ENCODE data around the gene CTDP1. TPM values are rescaled to one million over a fixed set of nuclear protein-coding genes. Genes with fewer than 3 reads are reported as not detected.
A peak's percentile ranks its signal among the peaks of the same experiment; 100 is the strongest.

CTDP1 gene
- total and polyA plus RNA-seq, 4 donors, result 2.7 to 13.9 (median 10.5) TPM

DNA sequence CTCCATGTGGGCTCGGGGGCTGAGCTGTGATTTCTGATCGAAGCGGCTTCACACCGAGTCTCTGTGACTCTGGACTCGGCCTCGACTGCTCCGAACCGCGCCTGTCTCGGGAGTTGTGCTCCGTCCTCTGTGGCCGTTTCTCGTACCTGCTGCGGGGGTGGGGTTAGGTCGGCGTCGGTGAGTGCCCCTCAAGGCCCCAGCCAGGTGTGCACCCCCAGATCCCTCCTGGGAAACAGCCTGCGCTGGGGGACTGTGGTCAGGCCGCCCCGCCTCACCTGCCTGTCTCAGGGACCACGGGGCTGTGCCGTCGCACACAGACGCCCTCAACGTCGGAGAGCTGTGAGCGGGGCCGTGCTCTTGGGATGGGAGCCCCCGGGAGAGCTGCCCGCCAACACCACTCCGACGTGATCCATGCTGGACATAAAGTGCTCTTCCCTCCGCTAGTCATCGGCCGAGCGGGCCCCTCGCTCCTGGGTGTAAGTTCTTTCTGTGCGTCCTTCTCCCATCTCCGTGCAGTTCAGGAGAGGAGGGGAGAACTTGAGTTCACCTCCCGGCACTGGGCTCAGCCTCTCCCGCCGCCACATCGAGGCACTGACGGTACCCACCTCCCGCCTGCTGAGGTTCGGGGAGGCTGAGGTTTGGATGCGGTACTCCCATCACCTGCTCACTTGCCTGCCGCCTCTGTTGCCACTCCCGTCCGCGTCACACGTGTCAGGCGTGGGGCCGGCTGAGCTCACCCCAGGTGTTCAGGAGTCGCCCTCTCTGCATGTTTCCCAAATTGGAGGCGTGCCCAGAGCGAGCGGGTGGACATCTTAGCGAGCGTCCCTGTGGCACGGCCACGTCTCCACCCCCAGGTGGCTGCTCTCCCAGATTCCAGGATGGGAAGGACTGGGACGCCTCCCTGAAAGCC, 55.7 kb downstream of the CTDP1 start:
- TF ChIP-seq HNF4G (IDR thresholded peaks at IDR 0.05) (no peak), EGR1 (IDR thresholded peaks at IDR 0.05; ENCODE audit: low read depth in 2 of 2) (no peak), JUND (IDR thresholded peaks at IDR 0.05) (no peak), MAX (IDR thresholded peaks at IDR 0.05) (no peak)
- TF ChIP-seq, protein P1, sequence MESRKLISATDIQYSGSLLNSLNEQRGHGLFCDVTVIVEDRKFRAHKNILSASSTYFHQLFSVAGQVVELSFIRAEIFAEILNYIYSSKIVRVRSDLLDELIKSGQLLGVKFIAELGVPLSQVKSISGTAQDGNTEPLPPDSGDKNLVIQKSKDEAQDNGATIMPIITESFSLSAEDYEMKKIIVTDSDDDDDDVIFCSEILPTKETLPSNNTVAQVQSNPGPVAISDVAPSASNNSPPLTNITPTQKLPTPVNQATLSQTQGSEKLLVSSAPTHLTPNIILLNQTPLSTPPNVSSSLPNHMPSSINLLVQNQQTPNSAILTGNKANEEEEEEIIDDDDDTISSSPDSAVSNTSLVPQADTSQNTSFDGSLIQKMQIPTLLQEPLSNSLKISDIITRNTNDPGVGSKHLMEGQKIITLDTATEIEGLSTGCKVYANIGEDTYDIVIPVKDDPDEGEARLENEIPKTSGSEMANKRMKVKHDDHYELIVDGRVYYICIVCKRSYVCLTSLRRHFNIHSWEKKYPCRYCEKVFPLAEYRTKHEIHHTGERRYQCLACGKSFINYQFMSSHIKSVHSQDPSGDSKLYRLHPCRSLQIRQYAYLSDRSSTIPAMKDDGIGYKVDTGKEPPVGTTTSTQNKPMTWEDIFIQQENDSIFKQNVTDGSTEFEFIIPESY (IDR thresholded peaks at IDR 0.05), result no peak
- Histone ChIP-seq H3K27me3 (ENCODE audit: control insufficient read depth in 4 of 4, insufficient read depth in 4 of 4, low read length in 3 of 4) (no peaks in the 10 kb centered on the region), H3K4me3 (ENCODE audit: low read depth in 1 of 3, low read length in 3 of 3) (no peak overlapping the region), H3K9ac (ENCODE audit: low read depth in 1 of 2, low read length in 2 of 2) (no peak overlapping the region), H3K9me3 (ENCODE audit: control insufficient read depth in 4 of 4, low read length in 3 of 4) (peaks cover 31 to 60% (median 43%) of the 10 kb centered on the region in 4 donors), H3K27ac (ENCODE audit: low read depth in 1 of 2, low read length in 2 of 2) (no peak overlapping the region), H3K4me1 (ENCODE audit: control insufficient read depth in 4 of 4, insufficient read depth in 4 of 4, low read length in 3 of 4) (no peaks in the 10 kb centered on the region), H3K36me3 (ENCODE audit: control insufficient read depth in 4 of 4, insufficient read depth in 3 of 4, low read depth in 1 of 4, low read length in 3 of 4) (peaks cover 25 to 85% (median 57%) of the 10 kb centered on the region in 4 donors)
- WGBS, result 98% methylated on average over 63 of the region's 63 CpGs
- DNase-seq (ENCODE audit: low spot score), result no peak

GRCh38 chr18:79736230-79736629, 56.6 kb downstream of the CTDP1 start:
- TF ChIP-seq, protein P1 (IDR thresholded peaks at IDR 0.05), result no peak
- TF ChIP-seq YY1 (IDR thresholded peaks at IDR 0.05) (no peak), RAD21 (IDR thresholded peaks at IDR 0.05) (no peak), JUND (IDR thresholded peaks at IDR 0.05) (no peak)
- no peak overlapping the region for H3K4me3 ChIP-seq (ENCODE audit: low read depth in 1 of 3, low read length in 3 of 3)
- no peak overlapping the region for H3K27ac ChIP-seq (ENCODE audit: low read depth in 1 of 2, low read length in 2 of 2)
- WGBS, result 97% methylated on average over 25 of the region's 25 CpGs
- peaks cover 21 to 85% (median 55%) of the 10 kb centered on the region in 4 donors for H3K36me3 ChIP-seq (ENCODE audit: control insufficient read depth in 4 of 4, insufficient read depth in 3 of 4, low read depth in 1 of 4, low read length in 3 of 4)
- no peaks in the 10 kb centered on the region for H3K27me3 ChIP-seq (ENCODE audit: control insufficient read depth in 4 of 4, insufficient read depth in 4 of 4, low read length in 3 of 4)
- no peak for DNase-seq (ENCODE audit: low spot score)
- no peaks in the 10 kb centered on the region for H3K4me1 ChIP-seq (ENCODE audit: control insufficient read depth in 4 of 4, insufficient read depth in 4 of 4, low read length in 3 of 4)
- no peak overlapping the region for H3K9ac ChIP-seq (ENCODE audit: low read depth in 1 of 2, low read length in 2 of 2)
- H3K9me3 ChIP-seq (ENCODE audit: control insufficient read depth in 4 of 4, low read length in 3 of 4), result peaks cover 25 to 55% (median 36%) of the 10 kb centered on the region in 4 donors

DNA sequence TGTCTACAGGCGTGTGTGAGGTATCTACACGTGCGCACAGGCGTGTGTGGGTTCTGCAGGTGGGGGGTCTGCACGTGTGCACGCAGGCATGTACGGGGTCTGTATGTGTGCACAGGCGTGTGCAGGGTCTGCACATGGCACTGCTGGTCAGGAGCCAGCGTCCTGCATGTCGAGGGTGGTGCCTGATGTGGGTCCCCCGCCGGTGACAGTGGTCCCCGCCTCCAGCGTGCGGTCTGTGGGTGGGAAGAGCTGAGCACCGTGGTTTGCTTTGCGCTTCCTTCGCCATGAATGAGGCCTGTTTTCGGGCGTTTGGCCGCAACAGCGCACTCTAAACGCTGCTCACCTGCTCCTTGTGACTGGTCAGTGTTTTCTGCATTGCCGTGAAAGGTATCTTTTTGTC, 57.2 kb downstream of the CTDP1 start:
- Histone ChIP-seq H3K36me3 (ENCODE audit: control insufficient read depth in 4 of 4, insufficient read depth in 3 of 4, low read depth in 1 of 4, low read length in 3 of 4) (peaks cover 22 to 83% (median 52%) of the 10 kb centered on the region in 4 donors), H3K9ac (ENCODE audit: low read depth in 1 of 2, low read length in 2 of 2) (no peak overlapping the region), H3K27me3 (ENCODE audit: control insufficient read depth in 4 of 4, insufficient read depth in 4 of 4, low read length in 3 of 4) (no peaks in the 10 kb centered on the region), H3K27ac (ENCODE audit: low read depth in 1 of 2, low read length in 2 of 2) (no peak overlapping the region), H3K4me1 (ENCODE audit: control insufficient read depth in 4 of 4, insufficient read depth in 4 of 4, low read length in 3 of 4) (no peaks in the 10 kb centered on the region), H3K4me3 (ENCODE audit: low read depth in 1 of 3, low read length in 3 of 3) (peak overlapping the region in 1 of 3 donors; percentile 8), H3K9me3 (ENCODE audit: control insufficient read depth in 4 of 4, low read length in 3 of 4) (peaks cover 20 to 49% (median 31%) of the 10 kb centered on the region in 4 donors)
- TF ChIP-seq HNF4G (IDR thresholded peaks at IDR 0.05) (no peak), JUND (IDR thresholded peaks at IDR 0.05) (no peak), FOXA1 (IDR thresholded peaks at IDR 0.05) (no peak), RAD21 (IDR thresholded peaks at IDR 0.05) (no peak)
- 95% methylated on average over 24 of the region's 24 CpGs for WGBS
- DNase-seq (ENCODE audit: low spot score), result no peak

Measured in liver (tissue), 9 donors.